ENCODE measurements around the gene R3HCC1L.

GRCh38 chr10:98168766-98169165 is 34.3 kb downstream of the R3HCC1L start:
- TF ChIP-seq CTCF (IDR thresholded peaks at IDR 0.05; ENCODE audit: poor library complexity) (no peak), EZH2 (IDR thresholded peaks at IDR 0.05; ENCODE audit: borderline replicate concordance) (no peak)
